Gastroesophageal sphincter (tissue), 3 donors: ENCODE results near the gene CEP164.

Experiments used
- EP300 ChIP-seq: sonication (generic); formaldehyde crosslinking; IDR thresholded peaks from one replicate; pipeline ENCODE4 v1.6.1; 2017; ENCODE audit warnings: antibody characterized with exemption, mild to moderate bottlenecking
- POLR2A ChIP-seq, 2 donors: fragments of 450-650 bp; IDR thresholded peaks; one replicate each; pipeline ENCODE4 v1.6.1; 2017; ENCODE audit warnings: antibody characterized with exemption in 2 of 2, mild to moderate bottlenecking in 2 of 2, moderate library complexity in 1 of 2
- TF ChIP-seq, protein P1 (sequence below), 4 experiments: fragments of 200-600 bp in 2 of 4; fragments of 450-650 bp in 2 of 4; sonication (generic) in 1 of 4; IDR thresholded peaks; one replicate each; pipeline ENCODE4 v1.5.1; 2017 to 2019; ENCODE audit warnings: antibody characterized with exemption in 4 of 4, mild to moderate bottlenecking in 2 of 4, moderate library complexity in 2 of 4

DNA sequence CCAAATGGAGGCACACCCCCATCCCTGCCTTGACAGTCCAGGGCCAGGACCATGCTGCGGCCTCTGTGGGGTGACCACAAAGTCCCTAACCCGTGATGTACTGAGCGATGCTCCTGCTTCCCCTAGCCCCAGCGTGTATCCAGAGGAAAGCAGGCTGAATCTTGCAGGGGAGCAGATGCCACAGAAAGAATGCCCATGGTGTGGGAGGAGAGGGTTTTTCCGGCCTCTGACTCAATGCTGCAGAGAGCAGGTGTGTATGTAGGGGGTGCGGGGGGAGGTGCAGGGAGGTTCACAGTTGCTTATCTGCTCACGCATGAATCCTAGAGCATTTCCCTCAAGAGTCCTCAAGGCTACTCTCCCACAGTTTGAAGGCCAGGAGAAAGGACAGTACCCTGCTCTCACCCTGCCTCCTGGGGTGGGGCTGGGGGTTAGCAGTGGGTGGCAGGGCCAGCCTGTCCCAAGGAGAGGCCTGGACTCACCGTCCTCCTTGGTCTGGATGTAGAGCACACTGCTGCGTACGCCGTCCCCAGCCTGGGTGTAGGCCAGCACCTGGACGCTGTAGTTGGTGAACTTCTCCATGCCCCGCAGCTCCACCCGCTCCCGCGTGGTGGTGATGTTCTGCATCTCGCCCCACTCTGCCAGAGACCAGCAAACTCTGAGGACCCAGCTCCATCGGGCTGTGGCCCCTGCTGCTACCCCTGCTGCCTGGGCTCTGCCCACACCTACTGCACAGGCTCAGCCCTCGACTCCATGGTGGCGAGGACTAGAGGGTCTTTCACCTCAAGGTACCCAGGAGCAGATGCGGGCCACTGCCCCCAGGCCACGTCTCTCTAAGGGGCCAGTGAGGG, 130.8 kb downstream of the CEP164 start:
- TF ChIP-seq EP300 (no peak), POLR2A (IDR thresholded peaks at IDR 0.05) (no peak)
- TF ChIP-seq, protein P1, sequence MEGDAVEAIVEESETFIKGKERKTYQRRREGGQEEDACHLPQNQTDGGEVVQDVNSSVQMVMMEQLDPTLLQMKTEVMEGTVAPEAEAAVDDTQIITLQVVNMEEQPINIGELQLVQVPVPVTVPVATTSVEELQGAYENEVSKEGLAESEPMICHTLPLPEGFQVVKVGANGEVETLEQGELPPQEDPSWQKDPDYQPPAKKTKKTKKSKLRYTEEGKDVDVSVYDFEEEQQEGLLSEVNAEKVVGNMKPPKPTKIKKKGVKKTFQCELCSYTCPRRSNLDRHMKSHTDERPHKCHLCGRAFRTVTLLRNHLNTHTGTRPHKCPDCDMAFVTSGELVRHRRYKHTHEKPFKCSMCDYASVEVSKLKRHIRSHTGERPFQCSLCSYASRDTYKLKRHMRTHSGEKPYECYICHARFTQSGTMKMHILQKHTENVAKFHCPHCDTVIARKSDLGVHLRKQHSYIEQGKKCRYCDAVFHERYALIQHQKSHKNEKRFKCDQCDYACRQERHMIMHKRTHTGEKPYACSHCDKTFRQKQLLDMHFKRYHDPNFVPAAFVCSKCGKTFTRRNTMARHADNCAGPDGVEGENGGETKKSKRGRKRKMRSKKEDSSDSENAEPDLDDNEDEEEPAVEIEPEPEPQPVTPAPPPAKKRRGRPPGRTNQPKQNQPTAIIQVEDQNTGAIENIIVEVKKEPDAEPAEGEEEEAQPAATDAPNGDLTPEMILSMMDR (IDR thresholded peaks at IDR 0.05): no peak
